HG03342 (cell line): ENCODE results near the gene UAP1L1.
"Not testable (repeated sequence)": the region's sequence is repeated elsewhere in the genome, so short reads cannot be mapped to it uniquely, and the experiment has no call there.

Experiments
- ATAC-seq: cut with Tn5 transposase; IDR thresholded peaks from one replicate; pipeline ENCODE4 v1.9.1; 2021; ENCODE audit warnings: mild to moderate bottlenecking, moderate library complexity; ENCODE audit not compliant: unreplicated experiment

UAP1L1 gene

DNA sequence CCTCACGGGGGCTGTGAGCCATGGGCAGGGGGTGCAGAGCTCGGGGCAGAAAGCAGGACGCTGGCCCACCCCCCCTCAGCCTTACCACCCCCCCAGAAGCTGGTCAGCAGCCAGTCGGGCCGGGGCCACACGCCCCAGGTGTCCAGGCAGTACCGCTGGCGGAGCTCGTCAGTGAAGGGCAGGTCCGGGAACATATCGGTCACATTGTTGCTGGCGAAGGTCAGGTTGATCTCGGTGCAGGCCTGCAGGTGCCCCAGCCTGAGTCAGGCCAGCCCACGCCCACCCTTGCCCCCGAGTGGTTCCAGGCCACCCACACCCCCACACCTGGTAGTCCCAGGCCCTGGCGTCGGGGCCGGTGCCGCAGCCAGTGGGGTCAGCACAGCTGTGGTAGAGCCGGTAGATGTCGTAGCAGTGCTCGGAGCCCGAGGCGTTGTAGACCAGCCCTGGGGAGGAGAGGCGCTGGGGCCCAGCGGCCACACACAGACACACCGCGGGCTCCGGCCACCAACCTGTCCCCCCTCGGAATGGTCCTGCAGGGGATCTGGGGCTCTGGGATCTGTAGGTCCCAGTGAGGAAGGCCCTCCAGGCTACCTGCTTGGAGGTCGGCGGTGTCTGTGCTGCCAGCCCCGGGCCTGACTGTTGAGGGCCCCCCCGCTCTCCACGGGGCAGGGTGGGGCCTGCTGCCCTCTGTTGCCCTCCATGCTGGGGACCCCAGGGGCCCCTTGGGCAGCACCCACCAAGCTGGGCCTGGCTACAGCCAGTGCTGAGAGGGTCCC, 34.7 kb downstream of the UAP1L1 start:
- ATAC-seq: no peak

DNA sequence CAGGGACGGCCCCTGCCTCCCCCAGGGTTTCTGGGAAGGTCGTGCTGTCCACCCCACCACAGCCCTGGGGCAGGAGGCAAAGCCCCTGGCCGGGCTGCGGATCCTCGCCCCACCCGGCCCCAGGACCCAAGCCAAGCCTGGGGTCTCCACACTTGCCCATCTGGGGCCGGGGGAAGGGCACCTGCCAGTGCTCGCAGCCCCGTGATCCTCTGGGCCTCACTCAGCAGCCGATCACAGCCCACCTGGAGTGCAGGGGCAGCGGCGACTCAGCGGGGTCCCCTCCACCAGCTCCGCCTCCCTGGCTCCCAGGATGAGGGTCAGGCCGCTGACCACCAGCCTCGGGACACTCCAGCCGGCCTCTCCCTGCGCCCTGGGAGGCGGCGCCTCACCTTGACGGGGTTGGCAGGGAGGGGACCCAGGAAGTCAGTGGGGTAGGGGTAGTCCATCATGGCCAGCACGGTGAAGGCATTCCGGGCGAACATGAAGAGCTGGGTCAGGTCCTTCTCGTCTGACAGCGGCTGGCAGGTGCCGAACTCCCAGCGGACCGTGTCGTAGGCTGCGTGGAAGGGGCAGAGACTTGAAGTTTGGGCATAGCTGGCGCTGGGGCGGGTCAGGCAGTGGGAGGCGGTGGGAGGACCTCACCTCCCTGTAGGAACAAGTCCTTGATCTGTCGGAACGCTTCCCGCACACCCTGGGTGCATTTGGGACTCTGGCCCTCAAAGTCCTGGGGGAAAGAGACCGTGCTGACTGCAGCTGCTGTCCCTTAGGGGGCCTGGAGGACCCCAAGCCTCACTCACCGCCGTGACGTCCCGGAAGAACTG, 35.5 kb downstream of the UAP1L1 start:
- no peak for ATAC-seq

DNA sequence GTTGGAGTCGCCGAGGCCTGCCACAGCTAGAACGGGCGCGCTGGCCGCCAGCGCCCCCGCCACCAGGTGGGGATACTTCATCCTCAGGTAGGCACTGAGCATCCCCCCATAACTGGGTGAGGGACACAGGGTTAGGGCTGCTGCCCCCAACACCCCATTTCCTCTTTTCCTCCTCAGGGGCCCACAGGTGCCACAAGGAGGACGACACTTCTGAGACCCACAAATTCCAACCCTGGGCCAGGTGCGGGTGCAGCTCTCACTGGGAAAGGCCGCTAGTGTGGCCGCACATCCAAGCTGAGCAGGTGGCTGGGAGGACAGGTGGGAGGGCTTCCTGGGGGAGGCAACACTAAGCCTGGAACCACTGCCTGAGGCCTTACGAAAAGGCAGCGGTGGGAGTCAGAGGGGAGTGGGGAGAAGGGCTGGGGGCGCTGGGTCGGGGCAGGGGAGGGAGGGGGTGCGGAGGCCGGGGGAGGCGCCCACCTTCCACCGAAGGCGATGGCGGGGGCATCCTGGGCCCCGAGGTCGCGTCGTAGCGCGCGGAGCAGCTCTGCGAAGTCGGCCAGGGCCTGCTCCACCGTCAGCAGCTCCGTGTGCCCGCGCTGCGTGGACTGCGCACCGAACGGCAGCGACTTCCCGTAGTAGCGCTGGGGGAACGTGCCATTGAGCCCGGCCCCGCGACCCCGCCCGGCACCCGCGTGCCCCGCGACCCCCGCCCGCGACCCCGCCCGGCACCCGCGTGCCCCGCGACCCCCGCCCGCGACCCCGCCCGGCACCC, 36.3 kb downstream of the UAP1L1 start:
- no peak for ATAC-seq

DNA sequence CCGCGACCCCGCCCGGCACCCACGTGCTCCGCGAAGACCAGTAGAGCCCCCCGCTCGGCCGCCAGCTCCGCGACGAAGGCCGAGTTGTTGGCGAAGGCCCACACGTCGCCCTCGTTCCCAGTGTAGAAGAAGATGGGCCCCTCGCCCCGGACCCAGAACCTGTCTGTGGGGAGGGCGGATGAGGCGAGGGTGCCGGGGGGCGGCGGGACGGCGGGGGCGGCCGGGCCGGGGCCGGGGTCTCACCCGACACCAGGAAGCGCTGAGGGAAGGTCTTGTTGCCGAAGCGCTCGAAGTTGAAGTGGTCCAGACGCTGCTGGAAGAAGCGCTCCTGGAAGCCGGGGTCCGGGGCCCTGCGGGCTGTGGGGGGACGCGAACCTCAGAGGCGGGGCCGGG, 36.9 kb downstream of the UAP1L1 start:
- no peak for ATAC-seq

DNA sequence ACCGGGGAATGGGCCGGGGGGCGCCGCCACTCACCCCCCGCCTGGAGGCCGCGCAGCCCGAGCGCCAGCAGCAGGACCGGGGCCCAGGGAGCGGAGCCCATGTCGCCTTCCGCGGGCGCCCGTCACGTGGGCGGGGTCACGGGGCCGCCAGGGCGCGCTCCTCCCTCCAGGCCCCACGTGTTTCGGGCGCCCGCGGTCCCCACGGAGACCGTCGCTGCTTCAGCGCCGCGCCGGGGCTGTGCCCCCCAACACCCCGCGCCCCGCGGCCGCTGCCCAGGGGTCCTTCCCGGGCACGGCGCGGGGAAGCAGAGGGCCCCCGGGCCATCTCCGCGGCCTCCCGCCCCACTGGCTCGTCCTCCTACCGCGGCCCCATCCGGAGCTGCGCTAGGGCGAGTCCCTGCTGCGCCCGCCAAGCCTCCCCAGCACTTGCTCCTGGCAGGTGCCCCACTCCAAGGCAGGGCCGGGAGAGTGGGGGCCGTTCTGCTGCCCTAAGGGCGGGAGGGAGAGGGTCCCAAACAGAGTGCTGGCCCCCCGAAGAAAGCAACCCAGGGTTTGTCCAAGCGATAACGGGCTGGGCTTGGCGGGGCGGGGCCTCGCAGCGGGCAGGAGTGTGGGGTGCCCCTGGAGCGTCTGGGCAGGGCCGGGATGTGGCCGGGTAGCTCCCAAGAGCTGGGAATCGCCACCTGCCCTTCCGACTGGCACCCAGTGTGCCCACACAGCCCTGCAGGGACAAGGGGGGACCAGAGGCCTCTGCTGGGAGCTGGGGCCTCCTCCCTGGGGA, 37.5 kb downstream of the UAP1L1 start, which contains the start of gene DPP7:
DPP7 (minus strand) TSS at position 121 of the 781 bp plus-strand sequence; CDS start at position 101, 20 bp downstream.
- ATAC-seq: no peak

DNA sequence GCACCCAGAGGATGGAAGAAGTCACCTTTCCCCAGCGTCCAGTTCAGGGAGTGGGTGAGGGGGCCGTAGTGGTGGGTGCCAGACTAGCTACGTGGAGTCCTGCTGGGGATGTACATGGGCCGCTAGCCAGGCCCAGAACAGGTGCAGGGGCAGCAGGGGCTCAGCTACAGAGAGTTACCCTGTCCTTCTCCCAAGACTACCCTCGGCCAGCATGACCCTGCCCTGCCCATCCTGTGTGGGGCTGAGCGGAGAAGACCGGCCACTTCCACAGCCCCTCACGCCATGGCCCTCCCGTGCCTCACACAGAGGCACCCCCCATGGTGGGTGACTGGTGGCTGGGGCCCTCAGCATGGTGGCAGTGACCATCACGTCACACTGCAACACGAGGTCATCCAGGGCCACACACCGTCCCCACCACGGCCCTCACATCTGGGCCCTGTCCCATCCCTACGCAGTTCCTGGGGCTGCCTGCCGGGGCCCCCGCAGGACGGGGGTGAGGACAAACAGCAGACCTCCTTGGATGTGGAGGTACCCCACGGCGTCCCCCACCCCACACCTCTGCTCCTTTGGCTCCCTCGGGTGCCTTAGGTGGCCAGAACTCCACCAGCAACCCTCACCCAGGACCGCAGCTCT, 38.2 kb downstream of the UAP1L1 start:
- no peak for ATAC-seq

DNA sequence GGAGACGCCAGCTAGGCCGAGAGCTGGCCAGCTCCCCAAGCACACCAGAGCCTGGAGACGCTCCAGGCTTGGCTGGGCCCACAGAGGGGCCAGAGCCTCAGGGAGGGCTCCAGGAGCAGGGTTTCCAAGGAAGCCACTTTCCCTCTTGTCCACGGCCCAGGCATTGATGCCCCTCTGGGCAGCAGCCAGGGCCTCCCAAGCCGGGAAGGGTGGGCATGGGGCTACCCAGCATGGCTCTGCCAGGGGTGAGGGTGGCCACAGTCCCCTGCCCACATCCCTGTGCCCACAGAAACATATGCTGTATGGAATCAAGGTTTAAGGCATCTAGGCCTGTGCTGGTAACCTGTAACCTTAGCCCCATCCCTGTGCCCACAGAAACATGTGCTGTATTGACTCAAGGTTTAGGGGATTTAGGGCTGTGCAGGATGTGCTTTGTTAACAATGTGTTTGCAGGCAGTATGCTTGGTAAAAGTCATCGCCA, 38.8 kb downstream of the UAP1L1 start:
- ATAC-seq: no peak

DNA sequence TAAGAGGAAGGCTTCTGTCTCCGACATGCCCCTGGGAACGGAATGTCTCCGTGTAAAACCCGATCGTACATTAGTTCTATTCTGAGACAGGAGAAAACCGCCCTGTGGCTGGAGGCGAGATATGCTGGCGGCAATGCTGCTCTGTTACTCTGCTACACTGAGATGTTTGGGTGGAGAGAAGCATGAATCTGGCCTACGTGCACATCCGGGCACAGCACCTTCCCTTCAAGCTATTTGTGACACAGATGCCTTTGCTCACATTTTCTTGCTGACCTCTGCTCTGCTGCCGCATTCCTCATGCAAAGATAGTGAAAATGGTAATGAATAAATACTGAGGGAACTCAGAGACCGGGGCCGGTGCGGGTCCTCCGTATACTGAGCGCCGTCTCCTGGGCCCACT, 39.4 kb downstream of the UAP1L1 start:
- ATAC-seq: no peak

DNA sequence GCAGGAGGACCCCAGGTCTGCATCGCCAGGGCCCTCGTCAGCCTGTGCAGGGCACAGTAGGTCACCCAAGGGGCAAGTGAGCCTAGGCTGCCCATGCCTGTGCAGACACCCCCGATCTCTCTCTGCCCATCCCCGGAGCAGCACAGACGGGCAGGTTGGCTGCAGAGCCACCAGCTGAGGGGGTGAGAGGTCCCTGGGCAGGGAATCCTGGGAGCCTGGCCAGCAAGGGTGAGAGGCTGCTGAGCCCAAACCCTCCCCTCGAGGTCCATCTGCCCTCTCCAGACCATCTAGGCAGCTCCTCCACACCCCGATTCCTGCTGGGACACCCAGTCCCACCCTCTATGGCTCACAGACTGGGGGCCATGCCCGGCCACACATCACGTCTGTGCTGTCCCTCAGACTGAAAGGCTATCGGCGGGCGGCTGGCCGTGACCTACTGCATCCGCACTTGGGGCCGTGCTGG, 40.0 kb downstream of the UAP1L1 start:
- ATAC-seq: no peak

DNA sequence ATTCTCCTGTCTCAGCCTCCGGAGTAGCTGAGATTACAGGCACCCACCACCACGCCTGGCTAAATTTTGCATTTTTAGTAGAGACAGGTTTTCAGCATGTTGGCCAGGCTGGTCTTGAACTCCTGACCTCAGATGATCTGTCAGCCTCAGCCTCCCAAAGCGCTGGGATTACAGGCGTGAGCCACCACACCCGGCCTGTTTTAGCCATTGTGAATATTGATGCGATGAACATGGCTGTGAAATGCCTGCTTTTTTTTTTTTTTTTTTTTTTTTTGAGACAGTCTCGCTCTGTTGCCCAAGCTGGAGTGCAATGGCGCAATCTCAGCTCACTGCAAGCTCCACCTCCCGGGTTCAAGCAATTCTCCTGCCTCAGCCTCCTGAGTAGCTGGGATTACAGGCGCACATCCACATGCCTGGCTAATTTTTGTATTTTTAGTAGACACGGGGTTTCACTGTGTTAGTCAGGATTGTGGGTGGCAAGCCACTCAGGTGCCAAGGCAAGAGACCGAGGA, 40.8 kb downstream of the UAP1L1 start:
- not testable (repeated sequence) for ATAC-seq

DNA sequence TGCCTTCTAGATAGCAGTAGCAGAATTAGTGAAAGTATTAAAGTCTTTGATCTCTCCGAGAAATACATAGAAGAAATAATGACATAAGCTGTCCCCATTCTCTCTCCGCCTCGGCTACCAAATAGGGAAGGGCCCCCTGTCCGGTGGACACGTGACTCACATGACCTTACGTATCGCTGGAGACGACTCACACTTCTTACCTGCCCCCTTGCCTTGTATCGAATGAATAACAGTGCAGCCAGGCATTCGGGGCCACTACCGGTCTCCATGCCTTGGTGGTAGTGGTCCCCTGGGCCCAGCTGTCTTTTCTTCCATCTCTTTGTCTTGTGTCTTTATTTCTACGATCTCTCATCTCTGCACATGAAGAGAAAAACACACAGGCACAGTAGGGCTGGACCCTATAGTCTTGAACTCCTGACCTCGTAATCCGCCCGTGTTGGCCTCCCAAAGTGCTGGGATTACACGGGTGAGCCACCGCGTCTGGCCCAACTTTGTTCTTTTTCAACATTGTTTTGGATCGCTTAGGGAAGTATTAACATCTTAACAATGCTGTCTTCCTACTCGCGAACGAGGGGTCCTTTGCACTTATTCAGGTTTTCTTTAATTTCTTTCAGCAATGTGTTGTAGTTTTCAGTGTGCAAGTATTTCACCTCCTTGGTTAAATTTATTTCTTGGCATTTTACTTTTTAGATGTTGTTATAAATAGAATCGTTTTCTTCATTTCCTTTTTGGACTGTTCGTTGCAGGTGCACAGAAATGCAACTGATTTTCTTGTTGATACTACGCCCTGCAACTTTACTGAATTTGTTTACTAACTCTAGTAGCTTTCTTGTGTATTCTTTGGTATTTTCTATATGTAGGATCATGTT, 44.8 kb downstream of the UAP1L1 start:
- not testable (repeated sequence) for ATAC-seq

DNA sequence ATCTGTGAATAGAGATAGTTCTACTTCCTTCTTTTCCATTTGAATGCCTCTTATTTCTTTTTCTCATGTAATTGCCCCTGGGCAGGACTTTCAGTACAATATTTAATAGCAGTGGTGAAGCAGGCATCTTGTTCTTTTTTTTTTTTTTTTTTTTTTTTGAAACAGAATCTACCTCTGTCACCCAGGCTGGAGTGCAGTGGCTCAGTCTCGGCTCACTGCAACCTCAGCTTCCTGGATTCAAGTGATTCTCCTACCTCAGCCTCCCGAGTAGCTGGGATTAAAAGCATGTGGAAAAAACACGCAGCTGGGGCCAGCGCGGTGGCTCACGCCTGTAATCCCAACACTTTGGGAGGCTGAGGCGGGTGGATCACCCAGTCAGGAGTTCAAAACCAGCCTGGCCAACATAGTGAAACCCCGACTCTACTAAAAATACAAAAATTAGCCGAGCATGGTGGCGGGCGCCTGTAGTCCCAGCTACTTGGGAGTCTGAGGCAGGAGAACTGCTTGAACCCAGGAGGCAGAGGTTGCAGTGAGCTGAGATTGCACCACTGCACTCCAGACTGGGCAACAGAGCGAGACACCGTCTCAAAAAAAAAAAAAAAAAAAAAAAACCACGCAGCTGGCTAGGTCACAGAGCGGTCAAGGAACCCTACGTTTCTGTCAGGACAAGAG, 45.6 kb downstream of the UAP1L1 start:
- not testable (repeated sequence) for ATAC-seq

DNA sequence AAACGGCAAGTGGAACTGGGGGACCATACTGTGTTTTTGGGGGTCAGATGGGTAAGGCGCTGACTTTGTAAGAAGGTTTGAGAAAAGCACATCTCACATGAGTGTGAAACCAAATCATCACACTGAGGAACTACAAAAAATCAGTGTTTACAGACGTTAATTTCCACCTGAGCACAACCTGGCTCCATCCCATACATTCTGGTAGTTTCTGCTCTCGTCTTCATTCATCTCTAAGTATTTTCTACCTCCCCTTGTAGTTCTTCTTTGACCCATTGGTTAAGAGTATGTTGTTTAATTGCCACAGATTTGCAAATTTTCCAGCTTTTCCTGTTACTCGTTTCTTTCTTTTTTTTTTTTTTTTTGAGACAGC, 46.1 kb downstream of the UAP1L1 start:
- ATAC-seq: peak; percentile 38

DNA sequence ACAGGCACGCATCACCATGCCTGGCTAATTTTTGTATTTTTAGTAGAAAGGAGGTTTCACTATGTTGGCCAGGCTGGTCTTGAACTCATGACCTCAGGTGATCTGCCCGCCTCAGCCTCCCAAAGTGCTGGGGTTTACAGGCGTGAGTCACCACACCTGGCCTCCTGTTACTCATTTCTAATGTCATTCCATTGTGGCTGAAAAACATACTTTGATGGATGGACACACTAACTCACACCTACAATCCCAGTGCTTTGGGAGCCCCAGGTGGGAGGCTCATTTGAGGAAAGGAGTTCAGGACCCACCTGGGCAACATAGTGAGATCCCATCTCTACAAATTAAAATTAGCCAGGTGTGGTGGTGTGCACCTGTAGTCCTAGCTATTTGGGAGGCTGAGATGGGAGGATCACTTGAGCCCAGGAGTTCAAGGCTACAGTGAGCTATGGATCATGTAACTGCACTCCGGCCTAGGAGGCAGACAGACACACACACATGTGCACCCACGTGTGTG, 46.7 kb downstream of the UAP1L1 start:
- ATAC-seq: not testable (repeated sequence)

DNA sequence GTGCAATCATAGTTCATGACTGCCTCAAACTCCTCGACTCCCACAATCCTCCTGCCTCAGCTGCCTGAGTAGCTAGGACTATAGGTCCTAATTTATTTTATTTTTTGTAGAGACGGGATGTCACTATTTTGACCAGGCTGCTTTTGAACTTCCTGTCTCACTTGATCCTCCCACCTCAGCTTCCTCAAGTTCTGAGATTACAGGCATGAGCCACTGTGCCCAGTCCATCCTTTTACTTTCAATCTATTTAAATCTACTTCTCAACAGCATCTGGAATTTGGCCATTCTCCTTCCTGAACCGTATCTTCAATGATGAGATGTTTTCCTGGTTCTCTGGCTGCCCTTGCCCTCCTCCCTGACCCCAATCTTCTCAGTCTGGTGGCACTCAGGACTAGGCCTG, 49.5 kb downstream of the UAP1L1 start:
- ATAC-seq: no peak

DNA sequence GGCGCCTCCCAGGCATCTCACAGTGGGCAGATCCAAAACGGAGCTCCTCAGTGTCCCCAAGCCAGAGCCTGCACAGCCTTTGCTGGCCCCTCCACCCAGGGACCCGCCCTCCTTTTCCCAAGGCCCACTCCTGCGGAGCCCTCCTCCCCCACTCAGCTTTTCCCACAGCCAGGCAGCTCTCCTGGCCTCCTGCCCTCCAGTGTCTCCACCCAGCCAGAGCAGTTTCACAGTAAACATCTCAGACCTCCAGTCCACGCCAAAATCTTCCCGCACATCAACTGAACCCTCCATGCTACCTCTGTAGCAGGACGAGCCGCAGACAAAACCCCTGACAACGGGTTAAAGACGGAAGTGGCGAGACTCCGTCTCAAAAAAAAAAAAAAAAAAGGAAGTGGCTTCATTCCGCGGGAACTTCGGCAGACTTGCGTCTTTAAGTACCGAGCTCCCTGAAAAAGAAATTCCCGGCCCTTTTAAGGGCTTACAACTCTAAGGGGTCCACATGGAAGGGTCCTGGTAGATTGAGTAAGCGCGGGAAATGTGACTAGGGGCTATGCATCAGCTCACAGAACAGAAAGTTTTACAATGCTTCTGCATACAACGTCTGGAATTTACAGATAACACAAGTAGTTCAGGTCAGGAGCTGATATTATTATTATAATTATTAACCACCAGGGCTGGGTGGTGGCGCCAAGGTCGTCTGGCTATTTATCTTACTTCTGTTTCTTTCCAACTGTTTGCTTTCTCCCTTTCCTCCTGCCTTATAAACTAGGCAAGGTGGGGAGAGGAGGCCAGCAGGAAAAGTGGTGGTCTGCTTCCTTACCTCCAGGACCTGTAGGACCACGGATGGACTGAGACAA, 50.2 kb downstream of the UAP1L1 start:
- no peak for ATAC-seq
